GM19455 (cell line): ENCODE measurements around the gene GALNT18.
"Not testable (repeated sequence)": the region's sequence is repeated elsewhere in the genome, so short reads cannot be mapped to it uniquely, and the experiment has no call there.

ENCODE experiments used
- ATAC-seq: cut with Tn5 transposase; IDR thresholded peaks from one replicate; pipeline ENCODE4 v1.9.1; 2021; ENCODE audit not compliant: unreplicated experiment

Gene GALNT18

GRCh38 chr11:11366793-11367192 lies 255.0 kb downstream of the GALNT18 start:
- ATAC-seq = no peak

GRCh38 chr11:11363674-11364073 lies 258.1 kb downstream of the GALNT18 start:
- no peak for ATAC-seq

DNA sequence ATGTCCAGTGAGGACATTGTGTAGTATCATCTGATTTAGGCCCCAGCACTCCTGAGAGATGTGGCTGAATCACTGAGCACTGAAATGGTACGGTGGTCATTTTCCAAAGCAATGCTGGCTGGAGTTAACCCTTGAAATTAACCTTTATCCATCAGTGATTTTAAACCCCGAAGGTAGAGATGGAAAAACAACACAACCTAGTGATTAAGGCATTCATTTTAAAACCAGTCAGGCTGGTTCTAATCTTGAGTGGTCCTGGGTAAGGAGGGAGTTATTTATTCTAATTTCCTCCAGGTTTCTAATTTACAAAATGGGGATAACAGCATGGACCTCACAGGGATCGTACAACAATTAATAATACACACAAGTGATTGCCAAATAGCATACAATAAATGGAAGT lies 262.2 kb downstream of the GALNT18 start:
- ATAC-seq = no peak

DNA sequence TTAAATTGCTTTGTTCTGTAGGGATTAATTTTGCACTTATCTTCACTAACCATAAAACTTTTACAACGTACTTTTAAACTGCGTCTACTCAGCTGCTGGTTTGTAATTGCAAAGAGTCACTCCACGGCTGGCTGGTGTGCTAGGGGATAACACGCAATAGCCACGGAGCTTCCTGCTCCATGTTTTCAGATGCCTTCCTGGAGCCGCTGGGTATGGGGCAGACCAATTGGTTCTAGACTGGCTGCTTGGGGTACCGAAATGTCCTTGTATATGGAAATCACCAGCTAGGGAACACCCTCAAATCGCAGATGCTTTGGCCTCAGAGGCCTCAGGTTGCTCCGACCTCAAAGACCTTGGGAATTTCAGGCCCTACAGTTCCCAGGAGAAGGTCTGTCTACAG lies 265.0 kb downstream of the GALNT18 start:
- ATAC-seq = no peak

- ATAC-seq = not testable (repeated sequence)
These were observed 268.9 kb downstream of the GALNT18 start, which contains the start of gene CSNK2A3 for GRCh38 chr11:11352878-11353277. TSS of gene CSNK2A3 (minus strand) at chr11:11353250. CDS start at chr11:11353119, 131 bp downstream.

- not testable (repeated sequence) for ATAC-seq
These were observed 270.0 kb downstream of the GALNT18 start for GRCh38 chr11:11351851-11352250.

DNA sequence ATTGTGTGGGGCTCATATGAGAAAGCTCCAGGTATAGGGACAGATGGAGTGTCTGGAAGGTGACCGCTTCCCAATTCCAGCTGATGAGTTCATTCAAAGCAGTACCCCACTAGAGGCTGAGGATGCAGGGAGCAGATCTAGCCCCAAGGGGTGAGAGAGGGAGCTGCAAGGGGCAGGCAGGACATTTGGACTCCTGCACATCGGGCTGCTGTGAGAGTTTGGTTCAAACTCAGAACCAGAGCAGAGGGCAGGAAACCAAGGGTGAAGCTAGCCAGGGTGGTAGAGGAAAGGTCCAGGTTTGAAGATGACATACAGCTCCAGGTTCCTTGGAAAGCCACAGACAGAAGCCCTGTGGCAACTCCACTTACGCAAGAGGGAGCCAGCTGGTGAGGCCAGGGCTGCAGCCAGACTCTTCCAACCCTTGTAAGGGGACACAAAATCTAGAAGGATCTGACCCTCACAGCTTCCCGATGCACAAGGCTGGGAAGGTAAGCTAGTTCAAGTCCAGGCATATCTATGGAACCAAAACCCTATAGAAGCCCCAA lies 270.7 kb downstream of the GALNT18 start:
- ATAC-seq = no peak

- no peak for ATAC-seq
These were observed 271.9 kb downstream of the GALNT18 start for GRCh38 chr11:11349870-11350337.

GRCh38 chr11:11349106-11349825 lies 272.5 kb downstream of the GALNT18 start:
- ATAC-seq = no peak

DNA sequence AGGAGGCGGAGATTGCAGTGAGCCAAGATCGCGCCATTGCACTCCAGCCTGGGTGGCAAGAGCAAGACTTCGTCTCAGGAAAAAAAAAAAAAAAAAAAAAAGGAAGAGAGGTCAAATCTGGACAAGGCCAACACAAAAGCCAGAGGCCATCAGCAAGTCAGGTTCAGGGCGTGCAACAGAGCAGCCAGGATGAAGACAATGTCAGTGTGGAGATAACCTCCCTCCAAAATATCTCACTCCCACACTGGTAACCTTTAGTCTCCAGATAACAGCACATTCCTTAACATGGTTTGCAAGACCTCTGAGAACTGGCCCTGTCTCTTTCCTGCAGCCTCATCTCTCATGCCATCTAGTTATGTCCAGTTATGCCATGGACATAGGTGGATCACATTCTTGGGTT lies 273.5 kb downstream of the GALNT18 start:
- ATAC-seq = no peak

DNA sequence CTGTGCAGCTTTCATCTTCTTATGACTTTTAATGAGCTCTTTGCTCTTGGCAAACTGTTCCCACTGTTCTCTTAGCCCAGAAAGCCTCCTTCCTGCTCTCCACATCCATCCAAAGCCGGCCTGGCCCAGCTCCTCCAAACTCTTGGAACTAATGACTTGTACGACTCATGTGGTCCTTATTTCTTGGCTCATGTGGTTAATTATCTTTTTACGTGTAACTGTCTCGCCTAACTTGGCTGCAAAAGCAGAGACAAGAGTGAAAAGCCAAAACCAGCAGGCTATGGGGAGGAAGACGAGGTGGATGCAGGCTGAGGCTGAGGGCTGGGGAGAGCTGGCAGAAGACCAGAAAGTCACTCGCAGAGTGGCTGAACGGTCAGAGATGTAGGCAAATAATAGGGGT lies 274.2 kb downstream of the GALNT18 start:
- no peak for ATAC-seq

DNA sequence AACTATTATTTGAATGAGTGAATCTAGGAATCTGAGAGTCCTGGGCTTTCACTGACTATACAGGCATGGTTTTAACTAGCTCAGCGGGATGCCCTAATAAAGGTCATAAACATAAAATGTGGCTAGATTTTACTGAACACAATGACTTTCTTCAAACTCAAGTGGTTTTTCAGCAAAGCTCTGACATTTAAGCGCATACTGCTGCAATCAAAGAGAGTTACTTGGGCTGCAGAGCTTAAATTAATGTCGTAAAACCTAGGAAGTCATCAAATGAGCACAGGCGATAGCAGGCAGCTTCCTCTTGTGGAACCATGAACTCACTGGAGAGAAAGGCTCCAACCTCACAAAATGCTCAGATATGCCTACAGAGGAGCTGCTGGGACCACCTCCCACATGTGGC lies 275.5 kb downstream of the GALNT18 start:
- no peak for ATAC-seq

GRCh38 chr11:11345099-11345498 lies 276.7 kb downstream of the GALNT18 start:
- ATAC-seq = no peak

GRCh38 chr11:11344045-11344444 lies 277.8 kb downstream of the GALNT18 start:
- no peak for ATAC-seq

- ATAC-seq = no peak
These were observed 283.5 kb downstream of the GALNT18 start for GRCh38 chr11:11338304-11338703.

- no peak for ATAC-seq
These were observed 285.1 kb downstream of the GALNT18 start for GRCh38 chr11:11336664-11337063.

DNA sequence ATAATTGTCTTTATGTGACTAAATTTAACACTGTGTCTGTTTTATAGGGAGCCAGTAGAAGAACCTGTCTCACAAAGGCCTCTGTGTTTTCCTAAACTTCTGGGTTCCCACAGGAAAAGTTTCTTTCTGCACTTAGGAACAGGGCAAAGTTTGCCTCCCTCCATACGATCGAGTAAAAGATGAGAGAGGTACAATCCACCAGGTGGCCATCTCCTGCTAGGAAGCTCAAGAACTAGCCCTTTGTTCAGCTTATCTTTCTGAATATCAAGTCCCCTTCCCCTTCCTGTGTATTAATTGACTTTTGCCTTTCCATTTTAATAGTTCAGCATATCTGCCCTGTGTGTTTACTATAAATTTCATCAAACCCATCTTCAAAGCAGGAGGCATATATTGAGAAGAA lies 286.8 kb downstream of the GALNT18 start:
- ATAC-seq = no peak

DNA sequence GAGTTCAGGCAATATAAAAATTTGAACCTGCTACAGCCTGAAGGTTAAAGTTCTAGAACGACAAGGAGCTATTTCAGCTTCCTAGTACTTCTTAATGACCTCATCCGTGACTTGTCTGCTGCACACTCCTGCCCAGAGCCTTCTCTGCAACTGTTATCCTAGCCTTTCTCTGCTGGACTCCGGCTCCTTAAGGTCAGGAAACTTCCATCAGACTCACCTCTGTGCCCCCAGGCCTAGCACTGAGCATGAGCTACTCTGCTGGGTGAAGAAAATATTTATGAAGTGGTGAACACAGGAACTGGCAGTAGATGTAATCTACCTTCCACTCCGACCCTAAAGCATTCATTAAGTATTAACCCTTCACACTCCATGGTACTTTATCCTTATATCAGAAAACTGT lies 287.2 kb downstream of the GALNT18 start:
- ATAC-seq = no peak

DNA sequence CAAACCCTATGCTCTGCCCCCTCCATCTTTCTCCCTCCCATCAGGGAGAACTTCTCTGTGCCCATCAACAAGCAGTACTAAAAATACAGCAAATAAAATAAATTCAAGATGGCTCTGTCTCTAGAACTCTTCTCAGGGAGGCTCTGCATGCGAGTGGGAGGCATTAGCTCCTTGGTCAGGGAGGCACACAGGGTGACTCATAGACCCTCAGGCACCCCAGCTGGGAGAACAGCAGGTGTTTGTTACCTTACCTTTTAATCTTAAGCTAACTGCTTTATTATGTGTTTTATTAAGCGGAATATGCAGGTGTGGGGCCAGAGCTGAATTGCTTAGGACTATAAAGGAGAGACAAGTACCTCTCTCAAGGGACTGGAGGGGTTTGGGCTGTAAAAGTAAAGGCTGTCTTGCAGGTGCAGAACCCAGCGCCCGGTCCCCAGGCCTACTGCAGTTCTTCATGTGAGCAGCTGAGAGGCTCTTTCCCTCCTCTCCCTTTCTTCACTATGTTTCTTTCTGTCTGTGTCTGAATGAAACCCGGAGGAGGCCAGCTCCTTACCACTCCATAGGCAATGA lies 289.6 kb downstream of the GALNT18 start:
- ATAC-seq = no peak

- ATAC-seq = no peak
These were observed 292.6 kb downstream of the GALNT18 start for GRCh38 chr11:11329062-11329806.

GRCh38 chr11:11324090-11324489 lies 297.7 kb downstream of the GALNT18 start:
- ATAC-seq = no peak

- ATAC-seq = no peak
These were observed 299.7 kb downstream of the GALNT18 start for GRCh38 chr11:11322101-11322500.
